Hepatocyte (in vitro differentiated cells): Measurements from ENCODE around the gene NFATC4. TPM values are rescaled to one million over a fixed set of nuclear protein-coding genes. Genes with fewer than 3 reads are reported as not detected.
A peak's percentile ranks its signal among the peaks of the same experiment; 100 is the strongest.

Experiments used
- DNase-seq: peaks from one replicate; pipeline ENCODE4 v3.0.0-alpha.2; 2016; ENCODE audit warnings: low spot score
- H2AFZ ChIP-seq: fragments of 200-600 bp; sonication (generic); 2 replicates; pipeline ENCODE4 v1.6.0; 2016; ENCODE audit warnings: antibody characterized with exemption, mild to moderate bottlenecking
- H3K27ac ChIP-seq: fragments of 200-600 bp; sonication (generic); 2 replicates; pipeline ENCODE4 v1.5.1; 2016; ENCODE audit warnings: mild to moderate bottlenecking
- H3K27me3 ChIP-seq: fragments of 200-600 bp; sonication (generic); 2 replicates; pipeline ENCODE4 v1.6.1; 2016
- H3K36me3 ChIP-seq: fragments of 200-600 bp; sonication (generic); replicated peaks from 2 replicates; pipeline ENCODE4 v1.5.1; 2016; ENCODE audit warnings: low read depth; ENCODE audit not compliant: insufficient read depth
- H3K4me1 ChIP-seq: fragments of 200-600 bp; sonication (generic); 2 replicates; pipeline ENCODE4 v1.5.1; 2016; ENCODE audit warnings: mild to moderate bottlenecking, moderate library complexity; ENCODE audit not compliant: insufficient read depth
- H3K4me2 ChIP-seq: fragments of 200-600 bp; sonication (generic); 2 replicates; pipeline ENCODE4 v1.6.0; 2016
- H3K4me3 ChIP-seq: fragments of 200-600 bp; sonication (generic); 2 replicates; pipeline ENCODE4 v1.5.1; 2016; ENCODE audit warnings: mild to moderate bottlenecking
- H3K79me2 ChIP-seq: fragments of 200-600 bp; sonication (generic); 2 replicates; pipeline ENCODE4 v1.6.0; 2017; ENCODE audit warnings: mild to moderate bottlenecking
- H3K9me2 ChIP-seq: fragments of 200-600 bp; sonication (generic); replicated peaks from 2 replicates; pipeline ENCODE4 v1.6.0; 2017; ENCODE audit warnings: mild to moderate bottlenecking; ENCODE audit not compliant: insufficient read depth
- H3K9me3 ChIP-seq: fragments of 200-600 bp; sonication (generic); 2 replicates; pipeline ENCODE4 v1.5.1; 2016; ENCODE audit warnings: low read depth, mild to moderate bottlenecking
- H4K20me1 ChIP-seq: fragments of 200-600 bp; sonication (generic); 2 replicates; pipeline ENCODE4 v1.6.0; 2016; ENCODE audit warnings: mild to moderate bottlenecking; ENCODE audit not compliant: insufficient read depth, poor library complexity, severe bottlenecking
- EZH2 ChIP-seq: fragments of 200-600 bp; sonication (generic); IDR thresholded peaks from 2 replicates; pipeline ENCODE4 v1.6.1; 2016; ENCODE audit warnings: antibody characterized with exemption, mild to moderate bottlenecking, borderline replicate concordance
- EZH2phosphoT487 ChIP-seq: fragments of 200-600 bp; sonication (generic); IDR thresholded peaks from one replicate; pipeline ENCODE4 v1.6.1; 2018; ENCODE audit warnings: antibody characterized with exemption, mild to moderate bottlenecking, low read depth, moderate library complexity; ENCODE audit not compliant: unreplicated experiment, severe bottlenecking
- WGBS: methylation state at CpG from one replicate; pipeline ENCODE4 v1.1.6; 2016; ENCODE audit warnings: low lambda C conversion rate; ENCODE audit errors: missing lambda C conversion rate; 5-methylcytosine and 5-hydroxymethylcytosine counted together
- polyA plus RNA-seq: library from polyadenylated mRNA; unstranded; fragments of >200 nt; fragmentation: Nextera tagmentation; extraction: Ambion mirVana; gene quantifications from 2 replicates; pipeline ENCODE4 v1.2.1, GENCODE V29; 2016
- small RNA-seq: library from RNA; depleted of rRNA; stranded (forward); fragments of <200 nt; gene quantifications from one replicate; pipeline ENCODE3, GENCODE V24; 2014
- total RNA-seq: library from RNA; depleted of rRNA; stranded (reverse); fragments of >200 nt; gene quantifications from 2 replicates; pipeline ENCODE4 v1.2.3, GENCODE V29; 2014
- TF ChIP-seq, protein P1 (sequence below): fragments of 200-600 bp; sonication (generic); IDR thresholded peaks from 2 replicates; pipeline ENCODE4 v1.5.1; 2016; ENCODE audit warnings: antibody characterized with exemption, mild to moderate bottlenecking; ENCODE audit not compliant: poor library complexity

Gene NFATC4
- total and polyA plus RNA-seq, 2 experiments from 2014 or later: 37.8 to 68.8 TPM

DNA sequence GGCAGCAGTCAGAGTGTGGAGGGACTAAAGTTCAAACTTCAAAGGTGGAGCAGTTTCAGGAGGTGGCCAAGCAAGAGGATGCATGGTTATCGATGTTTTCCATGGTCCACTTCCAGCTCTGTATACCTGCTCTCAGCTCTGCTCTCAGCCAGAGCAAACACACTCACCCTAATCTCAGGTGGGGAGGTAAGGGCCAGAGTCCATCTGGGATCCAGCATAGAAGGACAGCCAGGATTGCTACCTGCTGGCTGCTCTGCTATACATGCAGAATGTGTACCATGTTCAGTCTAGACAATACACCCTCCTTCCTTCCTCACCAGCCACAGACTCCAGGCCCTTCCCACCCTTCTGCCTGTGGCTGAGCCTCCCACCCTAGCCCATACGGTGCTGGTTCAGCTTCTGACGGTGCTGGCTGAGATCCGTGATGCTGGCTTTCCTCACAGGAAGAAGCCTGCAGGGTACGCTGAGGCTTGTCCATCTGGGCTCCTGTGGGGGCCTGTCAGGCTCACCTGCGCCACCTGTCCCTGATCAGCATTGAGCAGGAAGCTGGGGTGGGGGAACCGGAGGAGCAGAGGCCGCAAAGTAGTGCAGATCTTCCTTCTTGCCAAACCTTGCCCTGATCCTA, 59.0 kb downstream of the NFATC4 start:
- no peak overlapping the region for H3K4me3 ChIP-seq
- H3K9me3 ChIP-seq: no peaks in the 10 kb centered on the region
- peak; percentile 79 for DNase-seq
- no peaks in the 10 kb centered on the region for H3K27me3 ChIP-seq
- H3K4me2 ChIP-seq: peak overlapping the region; percentile 63
- peaks cover 43% of the 10 kb centered on the region for H3K4me1 ChIP-seq
- no peaks in the 10 kb centered on the region for H3K36me3 ChIP-seq
- no peak overlapping the region for H2AFZ ChIP-seq
- 53% methylated on average over 8 of the region's 8 CpGs for WGBS
- H3K27ac ChIP-seq: peak overlapping the region; percentile 98
- peaks cover 9% of the 10 kb centered on the region for H4K20me1 ChIP-seq
- TF ChIP-seq, protein P1, sequence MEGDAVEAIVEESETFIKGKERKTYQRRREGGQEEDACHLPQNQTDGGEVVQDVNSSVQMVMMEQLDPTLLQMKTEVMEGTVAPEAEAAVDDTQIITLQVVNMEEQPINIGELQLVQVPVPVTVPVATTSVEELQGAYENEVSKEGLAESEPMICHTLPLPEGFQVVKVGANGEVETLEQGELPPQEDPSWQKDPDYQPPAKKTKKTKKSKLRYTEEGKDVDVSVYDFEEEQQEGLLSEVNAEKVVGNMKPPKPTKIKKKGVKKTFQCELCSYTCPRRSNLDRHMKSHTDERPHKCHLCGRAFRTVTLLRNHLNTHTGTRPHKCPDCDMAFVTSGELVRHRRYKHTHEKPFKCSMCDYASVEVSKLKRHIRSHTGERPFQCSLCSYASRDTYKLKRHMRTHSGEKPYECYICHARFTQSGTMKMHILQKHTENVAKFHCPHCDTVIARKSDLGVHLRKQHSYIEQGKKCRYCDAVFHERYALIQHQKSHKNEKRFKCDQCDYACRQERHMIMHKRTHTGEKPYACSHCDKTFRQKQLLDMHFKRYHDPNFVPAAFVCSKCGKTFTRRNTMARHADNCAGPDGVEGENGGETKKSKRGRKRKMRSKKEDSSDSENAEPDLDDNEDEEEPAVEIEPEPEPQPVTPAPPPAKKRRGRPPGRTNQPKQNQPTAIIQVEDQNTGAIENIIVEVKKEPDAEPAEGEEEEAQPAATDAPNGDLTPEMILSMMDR: no peak
- TF ChIP-seq EZH2phosphoT487 (no peak), EZH2 (no peak)
- peaks cover 24% of the 10 kb centered on the region for H3K79me2 ChIP-seq
- H3K9me2 ChIP-seq: no peaks in the 10 kb centered on the region

DNA sequence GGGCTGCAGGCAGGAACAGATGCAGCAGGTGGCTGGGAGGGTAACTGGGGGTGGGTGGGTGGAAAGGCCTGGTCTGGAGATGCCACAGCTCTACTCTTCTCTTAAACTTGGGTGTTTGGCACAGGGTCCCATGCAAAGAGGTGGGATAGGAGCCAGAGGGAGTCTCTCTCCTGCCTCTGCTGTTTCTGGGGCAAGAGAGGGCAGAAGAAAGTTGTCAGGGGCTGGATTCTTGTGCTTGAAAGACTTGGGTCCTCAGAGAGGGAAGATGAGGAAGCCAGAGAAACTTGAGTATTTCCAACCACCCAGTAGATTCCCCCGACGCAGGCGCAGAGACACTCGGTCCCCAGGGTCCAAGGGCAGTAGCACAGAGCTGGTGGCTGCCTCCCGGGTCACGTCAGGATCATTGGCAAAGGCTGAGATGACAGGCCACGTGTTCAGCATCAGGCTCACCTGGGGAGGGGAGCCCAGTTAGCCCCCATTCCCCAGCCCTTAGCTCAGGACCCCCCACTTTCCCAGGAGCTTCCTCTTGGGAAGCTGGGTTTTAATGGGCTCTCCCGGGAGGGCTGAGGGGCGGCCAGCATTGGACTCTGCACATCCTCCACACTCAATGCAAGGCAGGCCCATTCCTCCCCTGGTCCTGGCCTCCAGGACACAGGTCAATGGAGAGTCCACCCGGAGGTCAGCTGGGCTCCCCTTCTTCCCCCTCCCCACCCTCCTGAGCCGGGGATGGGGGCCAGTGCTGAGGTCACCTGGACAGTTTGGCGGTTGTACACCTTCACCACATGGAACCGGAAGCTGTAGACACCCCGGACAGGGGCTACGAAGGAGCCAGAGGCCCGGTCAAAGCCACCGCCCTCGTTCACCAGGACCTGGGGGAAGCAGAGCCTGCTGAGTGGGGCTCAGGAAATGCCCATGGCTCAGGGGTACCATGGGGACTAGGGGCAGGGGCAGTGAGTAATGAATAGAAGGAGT, 59.8 kb downstream of the NFATC4 start:
- no peak overlapping the region for H3K4me3 ChIP-seq
- 84% methylated on average over 16 of the region's 18 CpGs for WGBS

DNA sequence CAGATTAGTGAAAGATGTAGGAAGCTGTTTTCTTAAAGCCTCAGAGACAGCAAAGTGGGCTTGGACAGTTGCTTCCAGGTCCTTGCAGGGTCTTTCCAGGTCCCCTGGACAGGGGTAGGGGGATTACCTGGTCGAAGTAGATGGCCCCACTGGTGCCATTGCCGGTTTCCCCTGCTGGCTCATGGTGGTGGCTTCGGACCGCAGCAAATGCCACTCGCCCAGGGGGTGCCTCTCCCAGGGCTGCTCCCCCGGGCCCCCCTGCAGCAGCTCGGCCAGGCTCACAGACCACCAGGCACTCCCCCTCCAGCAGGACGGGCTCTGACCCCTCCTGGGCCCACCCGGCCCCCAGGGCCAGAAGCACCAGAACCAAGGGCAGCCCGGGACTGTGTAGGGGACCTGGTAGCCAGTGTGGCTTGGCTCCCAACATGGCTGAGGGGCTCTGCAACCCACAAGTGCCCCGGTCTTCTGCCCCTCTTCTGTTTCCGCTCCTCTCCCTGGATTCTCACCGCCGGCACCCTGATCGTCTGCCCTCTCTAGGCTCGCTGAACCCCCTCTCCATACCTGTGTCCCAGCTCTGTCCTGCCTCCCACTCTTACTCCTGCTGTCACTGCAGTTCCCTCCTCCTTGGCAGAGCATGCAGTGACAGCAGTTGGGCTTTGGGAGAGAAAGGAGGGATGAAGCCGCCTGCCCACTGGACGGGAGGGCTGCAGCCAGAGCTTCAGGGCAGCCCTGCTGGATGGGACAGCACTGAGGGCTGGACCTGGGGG, 60.8 kb downstream of the NFATC4 start:
- 93% methylated on average over 14 of the region's 18 CpGs for WGBS
- Histone ChIP-seq H3K79me2 (peaks cover 38% of the 10 kb centered on the region), H3K4me3 (no peak overlapping the region), H3K4me1 (peaks cover 40% of the 10 kb centered on the region), H3K27ac (peak overlapping the region; percentile 98), H3K9me2 (no peaks in the 10 kb centered on the region), H4K20me1 (peaks cover 22% of the 10 kb centered on the region), H3K9me3 (no peaks in the 10 kb centered on the region), H3K36me3 (no peaks in the 10 kb centered on the region), H3K27me3 (no peaks in the 10 kb centered on the region), H2AFZ (no peak overlapping the region), H3K4me2 (peak overlapping the region; percentile 97)
- no peak for TF ChIP-seq EZH2phosphoT487
- TF ChIP-seq, protein P1: no peak
- no peak for TF ChIP-seq EZH2
- no peak for DNase-seq

More for the DNA sequence above, 59.8 kb downstream of the NFATC4 start:
- H2AFZ ChIP-seq: no peak overlapping the region
- H3K4me2 ChIP-seq: peak overlapping the region; percentile 63
- no peaks in the 10 kb centered on the region for H3K36me3 ChIP-seq
- H3K27ac ChIP-seq: peak overlapping the region; percentile 98
- H3K27me3 ChIP-seq: no peaks in the 10 kb centered on the region
- no peaks in the 10 kb centered on the region for H3K9me2 ChIP-seq
- peaks cover 40% of the 10 kb centered on the region for H3K4me1 ChIP-seq
- H3K79me2 ChIP-seq: peaks cover 30% of the 10 kb centered on the region
- DNase-seq: no peak
- H3K9me3 ChIP-seq: no peaks in the 10 kb centered on the region
- TF ChIP-seq, protein P1: no peak
- TF ChIP-seq EZH2phosphoT487: no peak
- no peak for TF ChIP-seq EZH2
- peaks cover 17% of the 10 kb centered on the region for H4K20me1 ChIP-seq

Small RNAs within 50 kb of the gene (small RNA-seq; reads per million reads assigned to genes)
- not detected for gene RF00026

Other genes with a start within 250 kb of the NFATC4 start
Only the 30 nearest of the 31 such genes appear.
- gene FITM1, start 237.5 kb upstream of the NFATC4 start, total RNA-seq: 0.24 and 1.0 TPM in 2 replicates
- 0.62 and 2.2 TPM in 2 replicates for gene FITM1, start 237.5 kb upstream of the NFATC4 start, polyA plus RNA-seq
- 123 and 134 TPM in 2 replicates for gene PSME1, start 232.0 kb upstream of the NFATC4 start, total RNA-seq
- gene PSME1, start 232.0 kb upstream of the NFATC4 start, polyA plus RNA-seq: 202 and 238 TPM in 2 replicates
- gene EMC9, start 226.6 kb upstream of the NFATC4 start, total RNA-seq: 13.8 TPM in 2 replicates
- gene EMC9, start 226.6 kb upstream of the NFATC4 start, polyA plus RNA-seq: 32.2 and 34.1 TPM in 2 replicates
- gene PSME2, start 221.6 kb upstream of the NFATC4 start, total RNA-seq: 62.7 and 75.5 TPM in 2 replicates
- 178 and 189 TPM in 2 replicates for gene PSME2, start 221.6 kb upstream of the NFATC4 start, polyA plus RNA-seq
- 27.8 and 35.0 TPM in 2 replicates for gene RNF31, start 220.7 kb upstream of the NFATC4 start, total RNA-seq
- gene RNF31, start 220.7 kb upstream of the NFATC4 start, polyA plus RNA-seq: 27.3 and 29.7 TPM in 2 replicates
- 33.7 and 42.7 TPM in 2 replicates for gene IRF9, start 206.9 kb upstream of the NFATC4 start, total RNA-seq
- gene IRF9, start 206.9 kb upstream of the NFATC4 start, polyA plus RNA-seq: 66.9 and 79.5 TPM in 2 replicates
- gene REC8, start 196.1 kb upstream of the NFATC4 start, total RNA-seq: 28.5 and 44.8 TPM in 2 replicates
- 170 and 193 TPM in 2 replicates for gene REC8, start 196.1 kb upstream of the NFATC4 start, polyA plus RNA-seq
- gene IPO4, start 179.4 kb upstream of the NFATC4 start, total RNA-seq: 18.7 and 19.5 TPM in 2 replicates
- gene IPO4, start 179.4 kb upstream of the NFATC4 start, polyA plus RNA-seq: 19.0 and 26.4 TPM in 2 replicates
- 68.1 and 75.4 TPM in 2 replicates for gene TM9SF1, start 172.7 kb upstream of the NFATC4 start, total RNA-seq
- gene TM9SF1, start 172.7 kb upstream of the NFATC4 start, polyA plus RNA-seq: 84.0 and 86.1 TPM in 2 replicates
- 0.84 TPM in 1 of 2 replicates, not detected in the other for gene TSSK4, start 162.5 kb upstream of the NFATC4 start, total RNA-seq
- 0.74 and 1.4 TPM in 2 replicates for gene TSSK4, start 162.5 kb upstream of the NFATC4 start, polyA plus RNA-seq
- gene CHMP4A, start 154.7 kb upstream of the NFATC4 start, total RNA-seq: 25.6 and 40.8 TPM in 2 replicates
- gene CHMP4A, start 154.7 kb upstream of the NFATC4 start, polyA plus RNA-seq: 73.6 and 106 TPM in 2 replicates
- gene MDP1, start 152.1 kb upstream of the NFATC4 start, total RNA-seq: 8.0 and 12.2 TPM in 2 replicates
- gene MDP1, start 152.1 kb upstream of the NFATC4 start, polyA plus RNA-seq: 16.1 and 20.9 TPM in 2 replicates
- gene NEDD8, start 135.8 kb upstream of the NFATC4 start, total RNA-seq: 158 and 162 TPM in 2 replicates
- gene NEDD8, start 135.8 kb upstream of the NFATC4 start, polyA plus RNA-seq: 326 TPM in 2 replicates
- 70.2 and 83.4 TPM in 2 replicates for gene GMPR2, start 135.3 kb upstream of the NFATC4 start, total RNA-seq
- gene GMPR2, start 135.3 kb upstream of the NFATC4 start, polyA plus RNA-seq: 62.4 and 69.6 TPM in 2 replicates
- 34.0 and 36.5 TPM in 2 replicates for gene TINF2, start 125.6 kb upstream of the NFATC4 start, total RNA-seq
- 39.6 and 42.5 TPM in 2 replicates for gene TINF2, start 125.6 kb upstream of the NFATC4 start, polyA plus RNA-seq
- gene TGM1, start 105.0 kb upstream of the NFATC4 start, total RNA-seq: 0.33 and 0.56 TPM in 2 replicates
- gene TGM1, start 105.0 kb upstream of the NFATC4 start, polyA plus RNA-seq: 1.5 and 1.9 TPM in 2 replicates
- gene RABGGTA, start 96.6 kb upstream of the NFATC4 start, total RNA-seq: 13.0 and 18.2 TPM in 2 replicates
- 36.0 and 52.1 TPM in 2 replicates for gene RABGGTA, start 96.6 kb upstream of the NFATC4 start, polyA plus RNA-seq
- gene DHRS1, start 68.4 kb upstream of the NFATC4 start, total RNA-seq: 23.0 and 29.9 TPM in 2 replicates
- gene DHRS1, start 68.4 kb upstream of the NFATC4 start, polyA plus RNA-seq: 39.5 and 55.9 TPM in 2 replicates
- gene NOP9, start 68.3 kb upstream of the NFATC4 start, total RNA-seq: 12.5 and 13.2 TPM in 2 replicates
- gene NOP9, start 68.3 kb upstream of the NFATC4 start, polyA plus RNA-seq: 2.4 and 3.7 TPM in 2 replicates
- 43.0 and 56.9 TPM in 2 replicates for gene CIDEB, start 60.2 kb upstream of the NFATC4 start, total RNA-seq
- 46.3 and 59.9 TPM in 2 replicates for gene CIDEB, start 60.2 kb upstream of the NFATC4 start, polyA plus RNA-seq
- 3.3 and 3.6 TPM in 2 replicates for gene LTB4R2, start 58.0 kb upstream of the NFATC4 start, total RNA-seq
- 0.56 and 0.92 TPM in 2 replicates for gene LTB4R2, start 58.0 kb upstream of the NFATC4 start, polyA plus RNA-seq
- 4.2 and 5.1 TPM in 2 replicates for gene LTB4R, start 56.7 kb upstream of the NFATC4 start, total RNA-seq
- 3.6 and 6.2 TPM in 2 replicates for gene LTB4R, start 56.7 kb upstream of the NFATC4 start, polyA plus RNA-seq
- gene ADCY4, start 33.1 kb upstream of the NFATC4 start, total RNA-seq: 0.63 and 1.4 TPM in 2 replicates
- gene ADCY4, start 33.1 kb upstream of the NFATC4 start, polyA plus RNA-seq: 1.3 and 4.1 TPM in 2 replicates
- 4.8 and 9.1 TPM in 2 replicates for gene RIPK3, start 28.2 kb upstream of the NFATC4 start, total RNA-seq
- 7.0 and 7.4 TPM in 2 replicates for gene RIPK3, start 28.2 kb upstream of the NFATC4 start, polyA plus RNA-seq
- 41.7 and 56.5 TPM in 2 replicates for gene NYNRIN, start 30.8 kb downstream of the NFATC4 start, total RNA-seq
- 34.4 and 34.5 TPM in 2 replicates for gene NYNRIN, start 30.8 kb downstream of the NFATC4 start, polyA plus RNA-seq
- gene CBLN3, start 61.5 kb downstream of the NFATC4 start, total RNA-seq: 2.2 and 2.8 TPM in 2 replicates
- gene CBLN3, start 61.5 kb downstream of the NFATC4 start, polyA plus RNA-seq: 0.99 and 2.4 TPM in 2 replicates
- 67.1 and 90.5 TPM in 2 replicates for gene KHNYN, start 61.8 kb downstream of the NFATC4 start, total RNA-seq
- 36.4 and 39.6 TPM in 2 replicates for gene KHNYN, start 61.8 kb downstream of the NFATC4 start, polyA plus RNA-seq
- gene SDR39U1, start 74.6 kb downstream of the NFATC4 start, total RNA-seq: 24.4 and 34.1 TPM in 2 replicates
- gene SDR39U1, start 74.6 kb downstream of the NFATC4 start, polyA plus RNA-seq: 99.7 and 102 TPM in 2 replicates
- gene CMA1, start 140.1 kb downstream of the NFATC4 start, total RNA-seq: not detected in 2 replicates
- not detected in 2 replicates for gene CMA1, start 140.1 kb downstream of the NFATC4 start, polyA plus RNA-seq
- not detected in 2 replicates for gene CTSG, start 208.1 kb downstream of the NFATC4 start, total RNA-seq
- gene CTSG, start 208.1 kb downstream of the NFATC4 start, polyA plus RNA-seq: not detected in 2 replicates